Mononuclear cell (primary cell): ENCODE data around the gene MGAT3. TPM values are rescaled to one million over a fixed set of nuclear protein-coding genes. Genes with fewer than 3 reads are reported as not detected.

ENCODE experiments used
- H3K27me3 ChIP-seq: 2 replicates; pipeline ENCODE4 v1.6.0; 2011; ENCODE audit warnings: low read length, control low read depth; ENCODE audit not compliant: insufficient read depth
- H3K4me1 ChIP-seq: 2 replicates; pipeline ENCODE4 v1.5.1; 2011; ENCODE audit warnings: mild to moderate bottlenecking, low read length, control low read depth; ENCODE audit not compliant: insufficient read depth
- H3K4me3 ChIP-seq: 2 replicates; pipeline ENCODE4 v1.5.1; 2011; ENCODE audit warnings: mild to moderate bottlenecking, low read length, moderate library complexity
- H3K9me3 ChIP-seq: 2 replicates; pipeline ENCODE4 v1.5.1; 2011; ENCODE audit warnings: low read depth, mild to moderate bottlenecking, control low read depth, low read length
- total RNA-seq: library from RNA; depleted of rRNA; stranded (reverse); fragments of >200 nt; gene quantifications from one replicate; pipeline ENCODE4 v1.2.3, GENCODE V29; 2012

MGAT3 gene
- total RNA-seq, 1 donor: 0.21 TPM

DNA sequence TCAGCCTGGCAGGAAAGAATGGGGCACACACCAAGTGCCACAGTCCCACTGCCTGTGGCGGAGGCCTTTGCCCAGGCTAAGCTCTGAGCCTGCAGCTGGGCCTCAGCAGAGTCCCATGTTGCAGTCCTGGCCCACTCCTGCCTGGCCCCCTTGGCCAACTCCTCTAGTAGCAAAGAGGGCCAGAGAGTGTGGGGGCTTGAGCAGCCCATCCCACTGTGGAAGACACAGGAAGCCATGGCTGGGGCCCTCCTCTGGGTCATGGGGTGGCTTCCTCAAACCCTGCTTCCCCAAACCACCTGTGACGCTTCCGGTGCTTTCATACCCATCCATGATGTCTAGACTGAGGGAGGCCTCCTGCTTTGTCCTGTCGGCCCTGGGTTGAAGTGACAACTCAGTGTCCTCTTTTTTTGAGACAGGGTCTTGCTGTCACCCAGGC lies 69.9 kb downstream of the MGAT3 start:
- no peaks in the 10 kb centered on the region for H3K27me3 ChIP-seq
- H3K9me3 ChIP-seq: no peaks in the 10 kb centered on the region
- H3K4me3 ChIP-seq: no peak overlapping the region
- peaks cover 96% of the 10 kb centered on the region for H3K4me1 ChIP-seq

- no peaks in the 10 kb centered on the region for H3K9me3 ChIP-seq
- H3K4me3 ChIP-seq: no peak overlapping the region
- no peaks in the 10 kb centered on the region for H3K27me3 ChIP-seq
- H3K4me1 ChIP-seq: peaks cover 92% of the 10 kb centered on the region
Measured at GRCh38 chr22:39527481-39527961, 70.7 kb downstream of the MGAT3 start.

GRCh38 chr22:39528080-39528661 lies 71.4 kb downstream of the MGAT3 start:
- Histone ChIP-seq H3K4me1 (peaks cover 86% of the 10 kb centered on the region), H3K4me3 (no peak overlapping the region), H3K9me3 (no peaks in the 10 kb centered on the region), H3K27me3 (no peaks in the 10 kb centered on the region)

- H3K9me3 ChIP-seq: no peaks in the 10 kb centered on the region
- H3K4me1 ChIP-seq: peaks cover 82% of the 10 kb centered on the region
- H3K27me3 ChIP-seq: no peaks in the 10 kb centered on the region
- H3K4me3 ChIP-seq: no peak overlapping the region
Measured at GRCh38 chr22:39528681-39529486, 72.1 kb downstream of the MGAT3 start.

DNA sequence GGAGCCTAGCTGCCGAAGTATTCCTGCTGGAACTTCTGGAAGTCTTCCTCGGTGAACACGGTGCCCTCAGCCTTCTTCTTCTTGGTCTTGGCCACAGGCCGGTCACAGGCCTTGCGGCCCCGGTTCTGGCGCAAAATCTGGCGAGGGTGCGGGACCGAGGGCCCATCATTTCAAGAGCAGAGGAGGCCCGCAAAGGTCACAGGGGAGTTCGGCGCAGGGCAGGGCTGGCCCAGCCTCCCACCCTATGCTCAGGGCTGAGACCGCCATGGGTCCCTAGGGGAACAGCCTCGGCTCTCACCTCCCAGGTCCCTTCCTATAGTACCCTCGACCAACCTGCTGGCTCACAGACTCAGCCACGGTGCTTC lies 72.7 kb downstream of the MGAT3 start:
- Histone ChIP-seq H3K4me1 (peaks cover 78% of the 10 kb centered on the region), H3K9me3 (no peaks in the 10 kb centered on the region), H3K4me3 (no peak overlapping the region), H3K27me3 (no peaks in the 10 kb centered on the region)

GRCh38 chr22:39530116-39530515 lies 73.3 kb downstream of the MGAT3 start:
- Histone ChIP-seq H3K9me3 (no peaks in the 10 kb centered on the region), H3K4me3 (no peak overlapping the region), H3K27me3 (no peaks in the 10 kb centered on the region)

GRCh38 chr22:39530692-39531331 lies 74.0 kb downstream of the MGAT3 start:
- Histone ChIP-seq H3K4me3 (no peak overlapping the region), H3K9me3 (no peaks in the 10 kb centered on the region), H3K27me3 (no peaks in the 10 kb centered on the region)

More at GRCh38 chr22:39530116-39530515, 73.3 kb downstream of the MGAT3 start:
- H3K4me1 ChIP-seq: peaks cover 80% of the 10 kb centered on the region

GRCh38 chr22:39532215-39533073 lies 75.6 kb downstream of the MGAT3 start, which contains the start of gene RPS19BP1:
Gene RPS19BP1 (minus strand): TSS chr22:39532748. CDS start chr22:39532738, 10 bp downstream.
- H3K27me3 ChIP-seq: no peaks in the 10 kb centered on the region
- peaks cover 57% of the 10 kb centered on the region for H3K4me1 ChIP-seq
- no peaks in the 10 kb centered on the region for H3K9me3 ChIP-seq
- peak within 1 kb of the TSS; percentile 87 for H3K4me3 ChIP-seq

More at GRCh38 chr22:39530692-39531331, 74.0 kb downstream of the MGAT3 start:
- peaks cover 74% of the 10 kb centered on the region for H3K4me1 ChIP-seq

DNA sequence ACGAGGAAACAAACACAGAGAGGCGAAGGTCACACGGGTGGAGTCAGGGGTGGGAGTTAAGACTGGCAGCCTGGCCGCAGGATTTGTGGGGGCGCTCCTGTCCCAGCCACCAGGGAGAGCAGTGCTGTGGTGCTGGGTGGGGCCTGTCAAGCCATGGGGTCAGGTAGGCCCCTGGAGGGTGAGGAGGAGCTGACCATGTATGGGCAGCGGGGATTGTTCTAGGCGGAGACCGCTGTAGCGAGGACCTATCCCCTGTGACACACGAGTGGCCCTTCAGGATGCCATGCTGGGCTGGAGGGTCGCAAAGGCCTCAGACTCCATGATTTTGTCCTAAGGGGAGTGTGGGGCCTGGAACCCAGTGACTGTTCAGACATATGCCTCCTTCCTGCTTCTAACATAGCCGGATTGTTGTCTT lies 77.3 kb downstream of the MGAT3 start:
- H3K4me1 ChIP-seq: peaks cover 41% of the 10 kb centered on the region
- H3K4me3 ChIP-seq: no peak overlapping the region
- H3K9me3 ChIP-seq: no peaks in the 10 kb centered on the region
- H3K27me3 ChIP-seq: no peaks in the 10 kb centered on the region

DNA sequence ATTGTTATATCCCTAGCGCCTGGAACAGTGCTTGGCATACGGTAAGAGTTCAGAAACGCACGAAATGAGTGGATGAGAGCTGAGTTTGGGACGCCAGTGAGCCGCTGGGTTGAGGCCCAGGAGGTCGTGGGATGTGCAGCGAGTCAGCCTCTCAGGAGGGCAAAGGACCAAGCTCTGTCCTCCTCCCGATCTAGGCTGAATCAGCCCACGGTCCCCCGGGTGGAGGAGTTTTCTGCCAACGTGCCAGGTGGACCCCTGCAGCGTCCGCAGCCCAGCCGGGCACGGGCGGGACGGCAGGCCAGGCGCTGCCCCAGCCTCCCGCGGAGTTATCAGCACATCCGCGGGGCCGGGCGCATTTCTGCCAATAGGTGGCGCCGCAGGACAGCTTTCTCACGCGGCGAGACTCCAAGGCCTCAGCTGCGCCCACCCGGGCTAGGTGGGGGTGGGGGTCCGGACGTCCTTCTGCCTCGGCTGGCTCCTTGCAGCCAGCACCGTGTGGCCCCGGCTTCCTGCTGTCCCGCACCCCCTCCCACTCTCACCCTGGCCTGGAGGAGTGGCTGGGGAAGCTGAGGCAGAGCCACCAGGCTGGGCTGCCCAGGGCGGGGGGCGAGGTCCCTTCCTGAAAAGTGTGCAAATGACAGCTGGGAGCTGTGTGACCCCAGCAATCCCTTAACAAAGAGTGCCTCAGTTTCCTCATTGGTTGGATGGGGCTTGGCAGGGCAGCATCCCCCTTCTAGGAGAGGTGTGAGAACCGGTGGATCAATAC lies 78.0 kb downstream of the MGAT3 start:
- Histone ChIP-seq H3K4me1 (peaks cover 34% of the 10 kb centered on the region), H3K27me3 (no peaks in the 10 kb centered on the region), H3K9me3 (no peaks in the 10 kb centered on the region), H3K4me3 (no peak overlapping the region)

- Histone ChIP-seq H3K4me1 (peaks cover 28% of the 10 kb centered on the region), H3K9me3 (no peaks in the 10 kb centered on the region), H3K27me3 (no peaks in the 10 kb centered on the region), H3K4me3 (no peak overlapping the region)
Measured at GRCh38 chr22:39535357-39535725, 78.5 kb downstream of the MGAT3 start.

- H3K4me1 ChIP-seq: peaks cover 22% of the 10 kb centered on the region
- no peaks in the 10 kb centered on the region for H3K9me3 ChIP-seq
- no peak overlapping the region for H3K4me3 ChIP-seq
- H3K27me3 ChIP-seq: no peaks in the 10 kb centered on the region
Measured at GRCh38 chr22:39535831-39536449, 79.1 kb downstream of the MGAT3 start.

DNA sequence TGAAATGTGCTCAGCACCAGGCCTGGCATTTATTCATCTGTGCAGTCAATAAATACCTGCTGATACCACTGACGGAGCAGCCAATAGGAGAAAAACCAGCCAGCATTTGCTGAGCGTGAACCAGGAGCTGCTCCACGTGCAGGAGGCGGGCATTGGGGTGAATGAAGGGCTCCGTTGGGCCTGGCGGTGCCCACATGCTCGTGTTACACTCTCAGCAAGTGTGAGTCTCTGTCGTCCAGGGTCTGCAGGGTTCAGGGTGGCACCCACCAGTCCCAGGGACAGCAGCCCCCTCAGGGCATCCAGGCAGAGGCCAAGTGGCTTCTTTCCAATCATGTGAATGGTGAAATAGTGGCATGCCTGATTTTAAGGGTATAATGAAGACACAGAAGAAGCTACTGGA lies 79.9 kb downstream of the MGAT3 start:
- Histone ChIP-seq H3K4me3 (no peak overlapping the region), H3K9me3 (no peaks in the 10 kb centered on the region), H3K4me1 (peaks cover 15% of the 10 kb centered on the region), H3K27me3 (no peaks in the 10 kb centered on the region)

DNA sequence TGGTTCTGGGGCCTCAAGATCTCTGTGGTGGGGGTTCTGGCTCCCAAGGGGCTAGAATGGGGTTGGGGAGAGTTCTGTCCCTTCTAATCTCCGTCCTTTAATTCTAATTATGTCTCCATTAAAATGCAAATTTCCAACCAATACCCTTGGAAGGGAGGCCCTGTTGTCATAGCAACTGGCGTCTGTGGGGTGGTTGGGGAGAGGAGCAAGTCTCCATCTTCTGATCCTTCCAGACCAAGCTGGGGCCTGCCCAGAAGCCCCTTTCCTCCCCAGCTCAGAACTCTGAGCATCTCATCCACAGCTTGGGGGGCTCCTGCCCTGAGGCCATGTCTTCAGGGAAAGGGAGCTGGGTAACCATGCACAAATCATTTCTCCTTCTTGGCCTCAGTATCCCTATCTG lies 81.2 kb downstream of the MGAT3 start:
- no peaks in the 10 kb centered on the region for H3K27me3 ChIP-seq
- peaks cover 10% of the 10 kb centered on the region for H3K4me1 ChIP-seq
- H3K9me3 ChIP-seq: no peaks in the 10 kb centered on the region
- no peak overlapping the region for H3K4me3 ChIP-seq
